AG09309 (cell line): ENCODE data around the gene GPR78.

Experiments used
- DNase-seq: peaks from one replicate; pipeline ENCODE4 v3.0.0-alpha.2; 2010; ENCODE audit warnings: low read depth
- H3K4me3 ChIP-seq: 2 replicates; pipeline ENCODE4 v1.5.1; 2011; ENCODE audit warnings: mild to moderate bottlenecking, low read depth, low read length, moderate library complexity; ENCODE audit not compliant: control insufficient read depth
- TF ChIP-seq, protein P1 (sequence below): IDR thresholded peaks from 2 replicates; pipeline ENCODE4 v1.5.1; 2011; ENCODE audit warnings: mild to moderate bottlenecking, low read depth, low read length, inconsistent platforms; ENCODE audit not compliant: insufficient read depth, control insufficient read depth; ENCODE audit errors: missing control alignments

Gene GPR78

GRCh38 chr4:8537041-8537461, 43.1 kb upstream of the GPR78 start:
- no peak overlapping the region for H3K4me3 ChIP-seq
- DNase-seq = no peak
- TF ChIP-seq, protein P1, sequence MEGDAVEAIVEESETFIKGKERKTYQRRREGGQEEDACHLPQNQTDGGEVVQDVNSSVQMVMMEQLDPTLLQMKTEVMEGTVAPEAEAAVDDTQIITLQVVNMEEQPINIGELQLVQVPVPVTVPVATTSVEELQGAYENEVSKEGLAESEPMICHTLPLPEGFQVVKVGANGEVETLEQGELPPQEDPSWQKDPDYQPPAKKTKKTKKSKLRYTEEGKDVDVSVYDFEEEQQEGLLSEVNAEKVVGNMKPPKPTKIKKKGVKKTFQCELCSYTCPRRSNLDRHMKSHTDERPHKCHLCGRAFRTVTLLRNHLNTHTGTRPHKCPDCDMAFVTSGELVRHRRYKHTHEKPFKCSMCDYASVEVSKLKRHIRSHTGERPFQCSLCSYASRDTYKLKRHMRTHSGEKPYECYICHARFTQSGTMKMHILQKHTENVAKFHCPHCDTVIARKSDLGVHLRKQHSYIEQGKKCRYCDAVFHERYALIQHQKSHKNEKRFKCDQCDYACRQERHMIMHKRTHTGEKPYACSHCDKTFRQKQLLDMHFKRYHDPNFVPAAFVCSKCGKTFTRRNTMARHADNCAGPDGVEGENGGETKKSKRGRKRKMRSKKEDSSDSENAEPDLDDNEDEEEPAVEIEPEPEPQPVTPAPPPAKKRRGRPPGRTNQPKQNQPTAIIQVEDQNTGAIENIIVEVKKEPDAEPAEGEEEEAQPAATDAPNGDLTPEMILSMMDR = no peak

GRCh38 chr4:8538076-8538702, 42.0 kb upstream of the GPR78 start:
- TF ChIP-seq, protein P1 = no peak
- DNase-seq = no peak
- H3K4me3 ChIP-seq = no peak overlapping the region

GRCh38 chr4:8538703-8539567, 41.3 kb upstream of the GPR78 start:
- DNase-seq = no peak
- TF ChIP-seq, protein P1 = no peak

DNA sequence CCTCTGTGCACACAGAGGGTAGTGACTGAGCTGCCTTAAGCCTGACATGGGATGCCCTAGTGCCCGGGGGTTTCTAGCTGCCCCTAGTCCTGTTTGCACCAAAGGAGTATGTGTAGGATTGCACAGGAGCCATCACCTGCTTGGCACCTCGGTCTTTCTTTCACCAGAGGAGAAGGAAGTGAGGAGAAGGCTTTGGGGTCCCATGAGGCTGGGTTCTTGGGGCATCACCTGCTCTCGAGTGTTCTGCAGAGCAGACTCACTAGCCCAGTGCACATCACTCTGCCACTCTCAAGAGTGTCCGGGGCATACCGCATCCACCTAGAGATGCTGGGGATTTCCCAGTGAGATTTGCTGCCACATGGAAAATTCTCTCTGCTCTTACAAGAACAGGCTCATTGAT, 40.5 kb upstream of the GPR78 start:
- TF ChIP-seq, protein P1 = no peak
- H3K4me3 ChIP-seq = no peak overlapping the region
- no peak for DNase-seq

More at GRCh38 chr4:8538703-8539567, 41.3 kb upstream of the GPR78 start:
- H3K4me3 ChIP-seq = no peak overlapping the region

DNA sequence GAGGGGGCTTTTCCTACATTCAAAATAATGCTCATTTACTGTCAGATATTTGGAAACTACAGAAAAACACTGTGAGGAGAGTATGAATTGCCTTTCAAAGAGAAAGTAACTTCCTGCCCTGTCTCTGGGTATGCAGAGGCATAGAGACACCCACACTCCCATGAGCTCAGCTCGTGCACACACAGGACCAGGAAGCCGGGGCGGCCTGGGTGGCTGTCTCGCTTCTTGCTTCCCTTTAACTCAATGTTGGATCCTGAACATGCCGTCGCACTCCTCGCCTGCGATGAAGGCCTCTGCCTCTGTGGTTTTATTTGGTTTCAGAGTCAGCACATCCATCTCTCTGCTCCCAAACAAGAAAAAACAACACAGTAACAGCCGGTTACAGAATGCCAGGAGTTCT, 40.1 kb upstream of the GPR78 start:
- no peak overlapping the region for H3K4me3 ChIP-seq
- no peak for DNase-seq
- TF ChIP-seq, protein P1 = no peak

DNA sequence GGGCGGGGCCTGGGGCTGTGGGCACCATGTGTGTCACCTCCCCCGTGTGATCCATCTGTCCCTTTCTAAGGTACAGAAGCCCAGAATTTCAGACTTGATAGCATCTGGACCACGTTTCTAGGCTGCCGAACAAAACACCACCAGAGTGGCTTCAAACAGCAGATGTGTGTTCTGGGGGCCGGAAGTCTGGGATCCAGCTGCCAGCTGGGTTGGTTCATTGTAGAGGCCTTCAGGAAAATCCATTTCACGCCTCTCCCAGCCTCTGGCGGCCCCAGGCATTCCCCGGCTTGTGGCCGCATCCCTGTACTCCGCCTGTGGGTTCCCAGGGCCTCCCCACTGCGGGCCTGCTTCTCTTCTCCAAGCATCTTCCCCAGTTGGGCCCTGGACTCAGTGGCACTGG, 39.6 kb upstream of the GPR78 start:
- TF ChIP-seq, protein P1 = no peak
- H3K4me3 ChIP-seq = no peak overlapping the region
- no peak for DNase-seq
